OCI-LY7 (cell line): ENCODE results near the gene VIT. TPM values are rescaled to one million over a fixed set of nuclear protein-coding genes. Genes with fewer than 3 reads are reported as not detected.

Experiments
- BruUV-seq: library from RNA; stranded (reverse); fragments of 400-500 nt; replicated peaks from 2 replicates; lab custom pipeline; 2021; lab: Mats Ljungman, UMichigan
- CTCF ChIA-PET: fragments of 300-600 bp; sonication (Branson Sonifier 250); formaldehyde crosslinking; loops from one replicate; lab custom pipeline; 2022; ENCODE audit warnings: antibody characterized with exemption; ENCODE audit not compliant: unreplicated experiment; lab: Charles Lee
- POLR2A ChIA-PET: fragments of 300-600 bp; sonication (Branson Sonifier 250); formaldehyde crosslinking; loops from one replicate; lab custom pipeline; 2022; ENCODE audit warnings: antibody characterized with exemption; lab: Charles Lee
- DNase-seq: peaks from one replicate; pipeline ENCODE4 v3.0.0-alpha.2; 2015; ENCODE audit warnings: low spot score
- H2AFZ ChIP-seq: fragments of 200-600 bp; sonication (generic), shearing (Covaris generic); 2 replicates; pipeline ENCODE4 v1.6.1; 2014; ENCODE audit warnings: mild to moderate bottlenecking, antibody characterized with exemption, low read length, moderate library complexity
- H3K27ac ChIP-seq: fragments of 200-600 bp; sonication (generic); 2 replicates; pipeline ENCODE4 v1.5.1; 2014; ENCODE audit warnings: mixed run types, low read depth, mild to moderate bottlenecking, moderate library complexity, low read length, inconsistent platforms; ENCODE audit not compliant: poor library complexity, severe bottlenecking
- H3K36me3 ChIP-seq: fragments of 200-600 bp; sonication (generic); 2 replicates; pipeline ENCODE4 v1.6.1; 2014; ENCODE audit warnings: mild to moderate bottlenecking, antibody characterized with exemption, low read length, moderate library complexity, mixed read lengths; ENCODE audit not compliant: insufficient read depth
- H3K4me1 ChIP-seq: fragments of 200-600 bp; sonication (generic); 2 replicates; pipeline ENCODE4 v1.5.1; 2014; ENCODE audit warnings: mild to moderate bottlenecking, low read length; ENCODE audit not compliant: insufficient read depth, poor library complexity, severe bottlenecking
- H3K4me2 ChIP-seq: fragments of 200-600 bp; sonication (generic); 2 replicates; pipeline ENCODE4 v1.6.1; 2014; ENCODE audit warnings: mild to moderate bottlenecking, low read length
- H3K4me3 ChIP-seq: fragments of 200-600 bp; sonication (generic); 2 replicates; pipeline ENCODE4 v1.5.1; 2014; ENCODE audit warnings: mild to moderate bottlenecking, low read depth, low read length; ENCODE audit not compliant: poor library complexity, severe bottlenecking
- H3K79me2 ChIP-seq: fragments of 200-600 bp; sonication (generic); 2 replicates; pipeline ENCODE4 v1.6.1; 2016; ENCODE audit warnings: low read depth, mild to moderate bottlenecking, low read length, moderate library complexity, mixed read lengths; ENCODE audit not compliant: insufficient read depth
- H3K9me2 ChIP-seq: fragments of 200-600 bp; sonication (generic); 2 replicates; pipeline ENCODE4 v1.6.1; 2016; ENCODE audit warnings: mild to moderate bottlenecking, low read length, mixed read lengths; ENCODE audit not compliant: insufficient read depth
- H3K9me3 ChIP-seq: fragments of 200-600 bp; sonication (generic); 2 replicates; pipeline ENCODE4 v1.6.1; 2014; ENCODE audit warnings: mild to moderate bottlenecking, mixed run types, low read length, mixed read lengths
- H4K20me1 ChIP-seq: fragments of 200-600 bp; sonication (generic); 2 replicates; pipeline ENCODE4 v1.6.1; 2014; ENCODE audit warnings: mild to moderate bottlenecking, antibody characterized with exemption, low read length, moderate library complexity, mixed read lengths; ENCODE audit not compliant: insufficient read depth
- EZH2phosphoT487 ChIP-seq: fragments of 200-600 bp; sonication (generic); IDR thresholded peaks from 2 replicates; pipeline ENCODE4 v1.6.1; 2018; ENCODE audit warnings: low read depth, borderline replicate concordance, mild to moderate bottlenecking, mixed run types, antibody characterized with exemption, low read length, moderate library complexity, mixed read lengths
- intact Hi-C: fragments of 100-400 bp; cut with micrococcal nuclease; formaldehyde crosslinking; loops from one replicate; pipeline ENCODE4 v1.10.0; 2022; ENCODE audit not compliant: unreplicated experiment
- total RNA-seq, 2 experiments: library from RNA; depleted of rRNA in 1 of 2; stranded (reverse); fragments of >200 nt in 1 of 2; shearing (Covaris generic) in 1 of 2; gene quantifications; 2 replicates each; pipeline ENCODE4 v1.2.3, GENCODE V29; 2014 to 2022
- TF ChIP-seq, protein P1 (sequence below): fragments of 200-600 bp; sonication (generic); conservative IDR thresholded peaks from 2 replicates; pipeline ENCODE4 v1.5.1; 2014; ENCODE audit warnings: mild to moderate bottlenecking, antibody characterized with exemption, low read length, moderate library complexity, mixed read lengths

VIT gene
- total RNA-seq, 2 experiments from 2014 or later: not detected

DNA sequence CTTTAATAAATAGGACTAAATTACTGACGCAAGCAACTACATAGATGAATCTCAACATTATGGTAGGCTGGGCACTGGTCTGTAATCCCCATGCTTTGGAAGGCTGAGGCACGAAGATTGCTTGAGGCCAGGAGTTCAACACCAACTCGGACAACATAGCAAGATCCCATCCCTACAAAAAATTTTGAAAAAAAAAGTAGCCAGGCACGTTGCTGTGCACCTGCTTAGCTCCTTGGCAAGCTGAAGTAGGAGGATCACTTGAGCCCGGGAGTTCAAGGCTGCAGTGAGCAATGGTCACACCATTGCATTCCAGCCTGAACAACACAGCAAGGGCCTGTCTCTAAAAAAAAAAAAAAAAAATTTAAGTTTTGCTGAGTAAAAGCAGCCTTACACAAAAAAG is 43.4 kb upstream of the VIT start:
- no peaks in the 10 kb centered on the region for H3K9me2 ChIP-seq
- no TSS peak for BruUV-seq

DNA sequence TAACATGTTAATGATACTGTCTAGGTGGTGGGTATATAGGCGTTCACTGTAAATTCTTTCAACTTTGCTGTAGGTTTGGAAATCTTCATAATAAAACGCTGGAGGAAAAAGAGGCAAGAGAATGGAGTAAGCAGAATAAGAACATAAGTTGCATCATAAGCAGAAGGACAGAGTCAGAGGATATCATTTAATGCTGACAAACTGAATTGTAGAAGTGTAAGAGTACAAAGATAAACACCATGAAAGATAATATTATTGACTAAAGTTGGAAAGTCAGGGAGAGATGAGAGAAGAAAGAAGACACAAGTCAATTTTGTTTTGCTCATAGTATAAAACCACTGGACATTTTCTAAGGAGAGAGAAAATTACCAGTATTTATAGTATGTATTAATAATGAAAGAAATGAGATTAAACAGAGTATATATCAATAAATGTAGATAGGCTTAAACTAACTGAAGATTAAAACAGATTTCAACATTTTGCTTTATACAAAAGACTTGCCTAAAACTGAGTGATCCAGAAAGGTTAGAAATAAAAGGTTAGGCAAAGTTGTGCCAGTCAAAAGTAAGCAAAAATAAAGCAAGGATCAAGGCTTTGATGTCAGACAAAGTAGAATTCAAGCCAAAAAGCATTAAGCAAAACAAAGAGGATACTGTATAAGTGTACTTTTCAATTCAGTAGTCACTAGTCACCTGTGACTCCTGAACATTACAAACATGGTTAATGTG is 42.4 kb upstream of the VIT start:
- ChIA-PET CTCF (no interaction called here), POLR2A (no interaction called here)
- H3K4me2 ChIP-seq: no peak overlapping the region
- no peak overlapping the region for H2AFZ ChIP-seq
- no peaks in the 10 kb centered on the region for H4K20me1 ChIP-seq
- DNase-seq: no peak
- H3K9me2 ChIP-seq: no peaks in the 10 kb centered on the region
- H3K79me2 ChIP-seq: no peaks in the 10 kb centered on the region
- no peaks in the 10 kb centered on the region for H3K36me3 ChIP-seq
- intact Hi-C loops: no loop called here
- H3K4me1 ChIP-seq: no peaks in the 10 kb centered on the region
- no TSS peak for BruUV-seq
- no peak for TF ChIP-seq EZH2phosphoT487
- TF ChIP-seq, protein P1, sequence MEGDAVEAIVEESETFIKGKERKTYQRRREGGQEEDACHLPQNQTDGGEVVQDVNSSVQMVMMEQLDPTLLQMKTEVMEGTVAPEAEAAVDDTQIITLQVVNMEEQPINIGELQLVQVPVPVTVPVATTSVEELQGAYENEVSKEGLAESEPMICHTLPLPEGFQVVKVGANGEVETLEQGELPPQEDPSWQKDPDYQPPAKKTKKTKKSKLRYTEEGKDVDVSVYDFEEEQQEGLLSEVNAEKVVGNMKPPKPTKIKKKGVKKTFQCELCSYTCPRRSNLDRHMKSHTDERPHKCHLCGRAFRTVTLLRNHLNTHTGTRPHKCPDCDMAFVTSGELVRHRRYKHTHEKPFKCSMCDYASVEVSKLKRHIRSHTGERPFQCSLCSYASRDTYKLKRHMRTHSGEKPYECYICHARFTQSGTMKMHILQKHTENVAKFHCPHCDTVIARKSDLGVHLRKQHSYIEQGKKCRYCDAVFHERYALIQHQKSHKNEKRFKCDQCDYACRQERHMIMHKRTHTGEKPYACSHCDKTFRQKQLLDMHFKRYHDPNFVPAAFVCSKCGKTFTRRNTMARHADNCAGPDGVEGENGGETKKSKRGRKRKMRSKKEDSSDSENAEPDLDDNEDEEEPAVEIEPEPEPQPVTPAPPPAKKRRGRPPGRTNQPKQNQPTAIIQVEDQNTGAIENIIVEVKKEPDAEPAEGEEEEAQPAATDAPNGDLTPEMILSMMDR: no peak
- no peak overlapping the region for H3K27ac ChIP-seq
- no peak overlapping the region for H3K4me3 ChIP-seq
- no peaks in the 10 kb centered on the region for H3K9me3 ChIP-seq

More for the DNA sequence above, 43.4 kb upstream of the VIT start:
- no peaks in the 10 kb centered on the region for H3K9me3 ChIP-seq
- no peaks in the 10 kb centered on the region for H3K4me1 ChIP-seq
- CTCF ChIA-PET: no interaction called here
- H3K36me3 ChIP-seq: no peaks in the 10 kb centered on the region
- intact Hi-C loops: no loop called here
- no peaks in the 10 kb centered on the region for H4K20me1 ChIP-seq
- no peak overlapping the region for H2AFZ ChIP-seq
- no peak overlapping the region for H3K27ac ChIP-seq
- no peak overlapping the region for H3K4me3 ChIP-seq
- no peaks in the 10 kb centered on the region for H3K79me2 ChIP-seq
- no peak for DNase-seq
- TF ChIP-seq, protein P1: no peak
- no peak for TF ChIP-seq EZH2phosphoT487
- H3K4me2 ChIP-seq: no peak overlapping the region
- POLR2A ChIA-PET: interaction anchor here (0.7 kb wide), 1 partner anchor 142 kb away, joined by 3 read pairs; no protein-coding TSS in a partner anchor

DNA sequence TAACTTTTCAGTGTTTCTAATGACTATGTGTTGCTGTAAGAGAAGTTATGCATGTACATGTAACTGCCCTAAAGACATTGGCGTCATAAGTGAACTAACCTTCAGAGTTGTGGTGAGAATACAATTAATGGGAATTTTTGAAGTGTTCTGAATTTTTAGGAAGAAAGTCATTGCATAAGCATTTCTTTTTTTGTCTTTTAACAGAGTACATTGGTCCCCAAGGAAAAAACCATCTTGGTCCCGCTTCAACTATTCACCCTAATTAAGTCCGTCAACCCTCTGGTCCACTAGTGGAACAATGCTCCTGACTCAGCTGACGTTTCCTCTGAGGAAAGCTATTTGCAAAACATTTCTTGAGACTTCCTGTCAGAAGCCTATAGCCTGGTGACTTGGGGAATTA is 41.1 kb upstream of the VIT start:
- intact Hi-C loops: no loop called here
- no peaks in the 10 kb centered on the region for H3K9me3 ChIP-seq
- no peak overlapping the region for H3K27ac ChIP-seq
- H2AFZ ChIP-seq: no peak overlapping the region
- H3K4me2 ChIP-seq: no peak overlapping the region
- TF ChIP-seq EZH2phosphoT487: no peak
- TF ChIP-seq, protein P1: no peak
- CTCF ChIA-PET: no interaction called here
- H3K36me3 ChIP-seq: no peaks in the 10 kb centered on the region
- H4K20me1 ChIP-seq: no peaks in the 10 kb centered on the region
- H3K4me3 ChIP-seq: no peak overlapping the region
- no peak for DNase-seq
- BruUV-seq: no TSS peak
- no peaks in the 10 kb centered on the region for H3K9me2 ChIP-seq
- no peaks in the 10 kb centered on the region for H3K79me2 ChIP-seq
- POLR2A ChIA-PET: no interaction called here
- no peaks in the 10 kb centered on the region for H3K4me1 ChIP-seq
